Amniotic stem cell (primary cell): Measurements from ENCODE around the gene KITLG.
"Not testable (repeated sequence)": the region's sequence is repeated elsewhere in the genome, so short reads cannot be mapped to it uniquely, and the experiment has no call there.

Experiments used
- DNase-seq: peaks from one replicate; lab custom pipeline; 2025; lab: John Stamatoyannopoulos, UW

KITLG gene

DNA sequence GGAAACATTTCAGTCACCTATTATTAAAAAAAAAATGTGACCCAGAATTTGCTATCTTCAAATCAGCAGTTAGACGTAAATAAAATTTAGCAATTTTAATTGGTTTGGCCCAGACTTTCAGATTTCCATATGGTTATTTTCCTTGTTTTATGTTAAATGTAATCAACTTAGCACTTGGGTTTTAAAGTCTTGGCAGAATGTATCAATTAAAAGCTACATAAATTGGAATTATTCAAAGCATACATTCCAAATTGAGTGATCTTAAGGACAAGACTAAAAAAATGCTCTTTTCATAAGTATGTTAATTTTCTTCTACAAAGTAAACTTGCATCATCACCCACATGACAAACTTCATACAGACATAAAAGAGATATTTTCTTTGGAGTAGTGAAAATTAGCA, 3.4 kb downstream of the KITLG start:
- DNase-seq = no peak

GRCh38 chr12:88575361-88575970, 4.8 kb downstream of the KITLG start:
- DNase-seq = no peak

DNA sequence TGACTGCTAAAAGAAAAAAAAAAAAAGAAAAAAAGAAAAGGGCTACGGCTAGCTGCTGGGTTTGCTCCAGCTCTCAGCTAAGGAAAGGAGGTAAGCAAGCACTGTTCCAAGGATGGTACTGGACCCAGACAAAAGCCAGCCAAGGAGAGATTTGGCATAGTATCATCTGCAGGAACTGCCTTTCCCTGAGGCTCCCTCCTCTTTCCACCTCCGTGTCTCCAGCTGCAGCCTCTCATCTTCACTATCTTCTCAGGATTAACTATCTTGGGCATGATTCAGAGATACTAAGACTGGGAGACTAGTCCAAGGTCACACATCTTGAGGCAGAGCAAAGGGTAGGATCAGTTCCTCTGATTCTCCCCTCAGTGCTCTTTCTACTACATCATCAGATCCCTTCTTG, 6.0 kb downstream of the KITLG start:
- DNase-seq = no peak

DNA sequence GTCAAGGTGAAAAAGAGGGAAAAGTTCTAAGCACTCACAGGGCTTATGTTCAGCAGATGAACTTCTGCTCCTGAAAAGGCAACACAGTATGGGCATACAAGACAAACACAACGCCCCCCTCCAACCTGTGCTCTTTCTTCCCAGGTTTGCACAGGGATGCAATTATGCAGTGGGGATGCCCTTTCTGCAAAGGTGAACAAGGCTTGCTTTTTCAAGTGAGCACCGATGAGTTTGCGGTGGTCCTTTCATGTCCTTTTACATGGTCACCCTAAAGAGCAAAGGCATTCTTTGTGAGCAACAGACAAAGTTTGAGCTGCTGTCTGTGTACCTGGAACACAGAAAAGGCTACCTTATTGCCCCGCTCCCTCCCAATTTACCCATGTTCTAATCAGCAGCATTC, 6.7 kb downstream of the KITLG start:
- DNase-seq = no peak

DNA sequence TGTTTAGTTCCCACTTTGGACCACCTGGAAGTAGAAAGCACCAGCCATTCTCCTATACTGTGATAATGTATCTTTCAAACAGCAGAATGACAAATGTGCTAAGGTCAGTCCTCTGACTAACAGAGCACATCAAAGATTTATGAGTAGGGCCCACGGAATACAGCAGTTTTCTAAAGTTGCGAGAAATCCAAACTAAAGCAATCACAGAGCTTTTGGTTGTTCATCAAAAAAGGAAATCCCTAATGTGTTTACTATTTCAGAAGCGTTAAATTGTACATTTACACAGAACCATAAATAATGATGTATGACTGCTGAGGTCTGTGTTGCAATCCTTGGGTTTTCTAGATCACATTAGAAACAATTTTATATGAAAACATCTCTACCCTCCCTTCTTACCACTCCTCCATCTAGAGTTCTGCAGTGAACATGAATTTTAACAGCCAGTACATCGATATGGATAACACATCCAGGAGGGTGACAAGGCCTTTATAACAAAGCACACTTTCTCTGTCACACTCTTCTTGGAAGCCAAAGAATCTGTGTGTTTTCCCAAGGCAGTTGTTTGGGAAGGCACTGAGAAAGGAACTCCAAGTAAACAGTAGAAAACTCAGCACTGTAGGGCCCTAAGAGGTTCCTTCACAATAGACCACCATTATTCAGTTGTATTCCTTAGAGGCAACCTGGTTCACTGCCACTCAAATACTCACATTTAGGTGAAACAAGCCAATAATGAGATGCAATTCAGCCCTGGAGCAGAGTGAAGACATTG, 7.3 kb downstream of the KITLG start:
- no peak for DNase-seq

GRCh38 chr12:88571543-88571942, 8.7 kb downstream of the KITLG start:
- DNase-seq = no peak

DNA sequence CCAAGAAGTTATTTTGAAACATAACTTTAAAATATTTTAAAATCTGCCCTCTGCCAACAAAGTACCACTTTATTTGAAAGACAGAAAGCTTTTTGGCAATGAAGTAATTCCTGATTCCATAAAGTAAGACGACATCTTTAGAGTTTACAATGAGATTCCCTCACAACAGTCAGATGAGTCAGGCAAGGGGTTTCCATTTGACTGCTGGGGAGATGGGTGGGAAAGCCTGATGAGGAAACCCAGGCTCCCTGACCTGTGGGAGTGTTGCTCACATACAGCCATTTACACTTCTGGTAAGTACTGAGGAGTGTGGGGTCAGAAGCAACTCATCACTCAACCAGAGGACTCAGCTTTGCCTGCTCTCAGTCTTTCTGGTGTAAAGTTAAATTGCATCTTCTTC, 10.2 kb downstream of the KITLG start:
- no peak for DNase-seq

- no peak for DNase-seq
These were observed 13.8 kb downstream of the KITLG start for GRCh38 chr12:88566430-88566829.

- no peak for DNase-seq
These were observed 17.3 kb downstream of the KITLG start for GRCh38 chr12:88562846-88563582.

DNA sequence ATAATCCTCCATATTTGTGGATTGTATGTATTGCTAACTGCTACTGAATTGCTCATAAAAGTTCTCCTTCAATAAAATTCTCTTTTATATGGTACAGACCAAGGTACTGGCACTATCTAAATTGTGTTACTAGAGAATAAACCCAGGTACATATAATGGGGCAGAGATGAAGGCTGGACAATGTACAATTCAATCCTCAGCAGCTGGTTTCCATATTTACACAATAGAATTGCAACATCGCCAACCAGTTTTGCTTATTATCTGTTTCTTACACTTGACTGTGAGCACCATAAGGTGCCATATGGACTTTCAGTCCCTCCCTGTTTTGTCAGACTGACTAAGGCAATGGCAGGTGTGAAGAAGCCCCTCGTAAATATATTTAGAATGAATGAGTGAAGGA, 18.1 kb downstream of the KITLG start:
- no peak for DNase-seq

DNA sequence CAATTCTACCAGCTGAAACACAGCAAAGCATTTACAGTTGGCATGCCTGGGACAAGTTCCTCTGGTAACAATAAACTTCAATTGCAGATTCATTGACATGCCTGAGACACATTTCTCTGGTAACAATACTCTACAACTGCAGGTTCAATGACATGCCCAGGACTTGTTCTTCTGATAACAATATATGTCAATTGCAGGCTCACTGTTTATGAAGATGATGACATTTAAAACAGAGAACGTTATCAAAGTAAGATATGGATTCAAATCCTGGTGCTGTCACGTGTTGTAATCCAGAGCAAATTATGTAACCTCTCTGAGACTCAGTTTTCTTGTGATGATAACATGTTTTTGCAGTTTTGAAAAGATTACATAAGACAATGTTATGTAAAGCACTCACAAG, 20.5 kb downstream of the KITLG start:
- no peak for DNase-seq

DNA sequence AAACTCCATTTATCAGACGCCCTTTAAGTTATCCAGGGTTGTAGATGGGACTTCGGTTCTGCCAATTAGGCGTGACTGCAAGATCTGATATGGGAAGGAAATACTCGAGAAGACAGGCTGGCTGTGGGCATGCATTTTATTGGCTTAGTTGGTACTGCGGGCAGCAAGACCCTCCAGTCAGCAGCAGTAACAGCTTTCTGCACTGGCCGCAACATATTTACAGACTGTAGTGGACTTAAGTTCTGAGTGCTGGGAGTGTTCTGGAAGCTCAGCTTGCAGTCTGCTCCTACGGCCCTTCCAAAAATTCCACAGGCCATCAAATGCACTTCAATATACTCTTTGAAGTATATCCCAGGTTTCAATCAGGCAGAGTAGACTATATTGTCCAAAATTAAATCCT, 21.1 kb downstream of the KITLG start:
- no peak for DNase-seq

DNA sequence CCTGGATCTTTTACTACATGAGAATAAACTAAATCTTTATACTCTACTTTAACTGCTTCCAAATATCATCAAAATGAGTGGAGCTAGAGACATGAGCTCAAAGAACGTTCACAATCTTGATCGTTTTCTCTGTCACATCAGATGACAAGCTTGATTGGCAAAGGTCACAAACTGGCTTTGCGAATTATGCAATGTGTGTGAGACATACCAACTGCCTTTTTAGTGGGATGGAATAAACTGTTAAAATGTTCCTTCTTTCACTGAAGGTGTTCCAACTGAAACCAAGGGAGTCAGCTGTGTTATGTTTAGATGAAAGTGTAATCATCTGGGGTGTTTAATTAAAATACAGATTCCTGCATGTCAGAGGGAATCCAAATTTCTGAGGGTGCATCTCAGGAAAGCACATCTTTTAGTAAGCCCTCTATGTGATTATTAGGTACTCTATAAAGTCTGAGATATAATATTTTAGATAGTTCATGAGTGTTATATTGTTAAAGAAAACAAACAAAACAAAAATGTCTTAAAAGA, 21.9 kb downstream of the KITLG start:
- no peak for DNase-seq

- DNase-seq = no peak
These were observed 24.0 kb downstream of the KITLG start for GRCh38 chr12:88556213-88556774.

DNA sequence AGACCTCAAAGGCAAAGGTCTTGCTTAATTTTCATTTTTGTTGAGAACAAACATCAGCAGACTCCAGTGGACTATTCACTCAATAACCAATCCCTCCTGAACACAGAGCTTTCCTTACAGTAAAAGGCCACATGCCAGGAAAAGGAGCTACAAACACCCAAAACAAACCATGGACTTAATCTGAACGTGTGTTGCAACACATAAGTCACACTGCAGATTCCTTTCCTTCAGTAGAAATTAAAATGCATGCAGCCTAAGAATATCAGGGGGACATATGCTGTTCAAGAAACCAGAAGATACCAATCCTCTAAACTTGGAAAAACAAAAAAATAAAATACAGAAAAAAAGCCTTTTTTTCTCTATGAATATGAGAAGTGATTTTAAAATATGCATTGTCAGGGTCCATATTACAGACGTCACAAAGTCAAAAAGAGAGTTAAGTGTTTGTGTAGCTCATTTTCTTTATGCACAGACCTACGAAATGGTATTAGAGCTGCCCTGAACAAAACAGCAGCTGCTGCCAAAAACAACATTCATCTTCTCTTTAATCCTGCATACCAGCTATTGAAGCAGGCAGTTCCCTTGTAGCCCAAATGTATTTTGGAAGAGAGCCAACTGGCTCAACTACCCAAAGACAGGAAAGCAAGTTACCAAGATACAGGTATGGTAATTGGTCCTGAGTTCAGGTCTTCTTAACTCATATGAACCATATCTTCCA, 26.2 kb downstream of the KITLG start:
- DNase-seq = no peak

DNA sequence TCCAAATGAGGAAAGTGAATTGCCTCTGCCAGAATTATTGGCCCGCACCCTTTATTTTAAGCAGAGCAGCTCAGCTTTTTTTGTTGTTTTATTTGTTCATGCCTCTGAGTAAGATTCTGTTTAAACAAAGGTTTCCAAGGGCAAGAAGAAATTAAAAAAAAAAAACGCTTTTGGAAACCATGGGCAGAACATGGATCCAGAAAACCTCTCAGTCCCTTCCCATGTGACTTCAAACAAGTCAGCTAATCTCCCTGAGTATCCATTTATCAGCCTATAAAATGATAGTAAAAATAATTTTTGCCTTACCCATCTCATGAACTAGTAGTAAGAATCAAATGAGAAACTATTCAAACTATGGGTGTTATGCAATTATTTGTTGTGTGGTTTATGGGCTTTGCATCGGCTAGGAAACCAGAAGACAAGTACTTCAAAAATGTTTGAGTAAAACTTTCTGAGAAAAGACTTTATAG, 27.6 kb downstream of the KITLG start:
- no peak for DNase-seq

DNA sequence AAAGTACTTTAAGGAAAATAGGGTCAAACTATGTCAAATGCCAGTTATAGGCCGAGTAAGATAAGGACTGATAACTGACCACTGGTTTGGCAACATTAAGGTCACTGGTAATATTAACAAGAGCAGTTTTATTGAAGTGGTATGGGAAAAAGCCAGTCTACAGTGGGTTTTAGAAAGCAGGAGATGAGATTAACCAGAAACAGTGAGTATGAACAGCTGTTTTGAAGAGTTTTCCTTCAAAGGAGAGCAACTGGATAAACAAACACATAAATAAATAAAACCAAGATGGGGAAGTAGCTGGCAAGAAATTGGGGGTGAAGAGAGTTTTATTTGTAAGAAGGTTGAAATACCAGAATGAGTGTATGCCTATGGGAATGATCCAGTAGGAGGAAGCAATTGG, 30.3 kb downstream of the KITLG start:
- no peak for DNase-seq

- not testable (repeated sequence) for DNase-seq
These were observed 32.3 kb downstream of the KITLG start for GRCh38 chr12:88547949-88548348.

GRCh38 chr12:88546853-88547252, 33.4 kb downstream of the KITLG start:
- no peak for DNase-seq

DNA sequence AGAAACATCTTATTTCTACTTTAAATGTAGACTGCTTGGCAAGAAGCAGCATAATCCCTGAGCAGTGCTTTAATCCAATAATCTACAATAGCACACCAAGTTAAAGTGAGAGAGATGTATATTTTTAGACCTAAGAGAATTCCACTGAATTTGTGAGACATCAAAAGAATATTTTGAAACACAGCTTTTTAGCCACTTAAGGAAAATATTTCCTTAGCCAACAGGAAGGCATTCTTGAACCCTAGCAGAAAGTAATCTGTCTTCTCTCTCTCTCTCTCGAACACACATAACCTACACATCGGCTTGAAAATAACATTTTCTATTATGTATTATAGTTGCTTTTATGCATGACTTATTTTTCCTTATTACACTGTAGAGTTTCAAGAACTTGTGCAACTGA, 34.0 kb downstream of the KITLG start:
- DNase-seq = no peak

DNA sequence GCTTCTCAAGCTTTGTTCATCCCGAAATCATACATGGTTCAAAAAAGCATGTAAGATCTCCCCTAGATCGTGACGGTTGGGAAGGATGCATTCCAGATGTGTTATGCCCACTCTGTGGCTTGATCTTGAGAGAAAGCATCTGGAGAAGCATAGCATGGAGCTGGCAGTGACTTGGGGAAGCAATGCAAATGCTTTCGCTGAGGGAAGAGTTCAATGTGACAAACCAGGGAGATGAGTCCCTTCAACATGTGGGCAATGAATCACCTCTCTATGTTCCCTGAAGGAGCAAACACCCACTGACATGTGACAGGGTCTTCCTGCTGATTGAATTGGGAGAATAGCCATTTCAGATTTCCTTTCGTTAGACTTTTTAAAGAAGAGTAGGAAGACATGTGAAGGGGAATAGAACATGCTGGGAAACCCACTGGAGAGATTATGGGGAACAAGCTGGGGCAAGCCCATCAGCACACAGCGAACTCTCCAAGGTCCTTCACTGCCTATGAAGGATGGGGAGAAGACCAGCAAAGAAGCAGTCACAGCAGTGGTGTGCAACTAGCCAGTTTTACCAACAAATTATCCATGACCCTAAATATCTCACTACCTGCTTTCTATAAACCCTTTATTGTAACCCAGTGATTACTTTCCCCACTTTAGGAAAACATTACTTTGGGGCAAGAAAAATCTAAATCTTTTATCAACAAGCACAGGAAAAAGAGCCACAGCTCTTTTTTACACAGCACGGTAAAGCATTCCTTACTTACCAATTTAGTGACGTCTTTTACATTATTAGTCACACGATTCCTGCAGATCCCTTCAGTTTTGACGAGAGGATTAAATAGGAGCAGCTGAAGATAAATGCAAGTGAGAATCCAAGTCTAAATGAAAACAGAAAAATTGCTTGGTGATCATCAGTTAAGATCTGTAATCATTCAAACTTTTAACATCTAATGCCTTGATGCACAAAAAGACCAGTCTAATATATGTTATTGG, 35.0 kb downstream of the KITLG start:
- no peak for DNase-seq
